ENCODE measurements around the gene FAM219A. TPM values are rescaled to one million over a fixed set of nuclear protein-coding genes. Genes with fewer than 3 reads are reported as not detected.

The FAM219A gene
- total RNA-seq, 4 donors from 2014 or later = 12.6 to 19.2 (median 17.0) TPM

DNA sequence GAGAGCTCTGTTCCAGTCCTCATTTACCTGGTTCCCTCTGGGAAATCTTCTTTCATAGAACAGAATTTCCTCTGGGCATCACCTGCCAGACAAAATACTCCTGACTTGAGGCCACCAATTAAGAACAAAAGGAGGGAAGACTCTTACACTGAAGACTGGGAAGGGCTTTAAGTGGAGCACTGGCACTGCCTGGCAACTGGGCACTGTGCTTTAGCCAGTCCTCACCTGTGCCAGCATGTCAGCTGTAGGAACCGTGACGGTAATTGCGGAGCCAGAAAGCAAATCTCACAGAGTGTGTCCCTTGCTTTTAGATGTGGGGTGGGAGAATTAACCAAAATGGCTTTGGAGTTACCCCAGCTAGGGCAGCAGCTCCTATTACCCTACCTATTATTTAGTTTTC, 40.6 kb downstream of the FAM219A start:
- Histone ChIP-seq H3K4me3 (no peak overlapping the region), H3K27ac (replicated peaks in 1 of 4) (no peak overlapping the region), H3K36me3 (peaks cover 0 to 16% (median 2%) of the 10 kb centered on the region in 4 donors), H3K27me3 (no peaks in the 10 kb centered on the region), H3K4me1 (peaks cover 0 to 8% (median 0%) of the 10 kb centered on the region in 4 donors), H3K9me3 (no peaks in the 10 kb centered on the region)
- TF ChIP-seq EP300 (IDR thresholded peaks at IDR 0.05) (no peak), POLR2AphosphoS5 (IDR thresholded peaks at IDR 0.05) (no peak), CTCF (IDR thresholded peaks at IDR 0.05) (no peak), POLR2A (IDR thresholded peaks at IDR 0.05; ENCODE audit: low read depth) (no peak)
- DNase-seq (ENCODE audit: extremely low spot score) = no peak
- WGBS = 97% methylated on average over 3 of the region's 3 CpGs
- intact Hi-C loops (cut with DNase I) = no loop called here

DNA sequence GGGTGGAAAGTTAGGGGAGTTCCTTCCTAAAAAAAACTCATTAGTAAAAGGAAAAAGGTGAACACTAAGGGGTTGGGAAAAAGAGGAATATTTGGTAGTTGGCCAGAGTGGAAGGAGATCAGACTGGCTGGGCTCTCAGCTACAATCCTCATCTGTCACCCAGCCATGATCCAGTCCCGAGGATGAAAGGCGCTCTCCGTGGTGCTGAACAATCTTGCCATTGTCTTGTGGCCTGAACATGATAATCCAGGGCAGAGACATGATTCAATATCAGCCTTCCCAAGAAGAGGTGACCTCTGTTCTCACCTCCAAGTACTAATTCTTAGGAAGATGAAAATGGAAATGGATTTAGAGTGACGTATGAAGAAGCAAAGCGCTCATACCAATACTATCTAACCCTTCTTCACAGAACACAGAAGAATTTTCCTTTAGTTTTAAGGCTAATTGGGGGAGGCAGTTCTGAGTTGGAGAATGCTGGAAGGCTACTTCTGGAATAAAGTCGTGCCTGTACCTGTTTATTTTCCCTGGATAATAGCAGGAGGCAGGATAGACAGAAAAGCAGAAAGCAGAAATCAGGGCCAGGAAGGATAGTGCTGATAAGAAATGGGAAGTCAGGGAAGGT, 45.0 kb downstream of the FAM219A start:
- H3K9me3 ChIP-seq = no peaks in the 10 kb centered on the region
- no peaks in the 10 kb centered on the region for H3K4me1 ChIP-seq
- DNase-seq (ENCODE audit: extremely low spot score) = no peak
- no peak overlapping the region for H3K4me3 ChIP-seq
- H3K27ac ChIP-seq (replicated peaks in 1 of 4) = no peak overlapping the region
- H3K36me3 ChIP-seq = peaks cover 0 to 4% (median 0%) of the 10 kb centered on the region in 4 donors
- no peaks in the 10 kb centered on the region for H3K27me3 ChIP-seq
- TF ChIP-seq POLR2A (IDR thresholded peaks at IDR 0.05; ENCODE audit: low read depth) (no peak), POLR2AphosphoS5 (IDR thresholded peaks at IDR 0.05) (no peak), EP300 (IDR thresholded peaks at IDR 0.05) (no peak), CTCF (IDR thresholded peaks at IDR 0.05) (no peak)
- WGBS = 19% methylated on average over 6 of the region's 6 CpGs
- intact Hi-C loops (cut with DNase I) = no loop called here

- Histone ChIP-seq H3K9me3 (no peaks in the 10 kb centered on the region), H3K4me1 (no peaks in the 10 kb centered on the region), H3K4me3 (no peak overlapping the region), H3K36me3 (peaks cover 0 to 4% (median 0%) of the 10 kb centered on the region in 4 donors), H3K27me3 (no peaks in the 10 kb centered on the region), H3K27ac (replicated peaks in 1 of 4) (no peak overlapping the region)
- TF ChIP-seq CTCF (IDR thresholded peaks at IDR 0.05) (no peak), POLR2A (IDR thresholded peaks at IDR 0.05; ENCODE audit: low read depth) (no peak), EP300 (IDR thresholded peaks at IDR 0.05) (no peak), POLR2AphosphoS5 (IDR thresholded peaks at IDR 0.05) (no peak)
- intact Hi-C loops (cut with DNase I) = no loop called here
- 93% methylated on average over 1 of the region's 1 CpG for WGBS
- DNase-seq (ENCODE audit: extremely low spot score) = no peak
These were observed 46.0 kb downstream of the FAM219A start for GRCh38 chr9:34412336-34412735.

DNA sequence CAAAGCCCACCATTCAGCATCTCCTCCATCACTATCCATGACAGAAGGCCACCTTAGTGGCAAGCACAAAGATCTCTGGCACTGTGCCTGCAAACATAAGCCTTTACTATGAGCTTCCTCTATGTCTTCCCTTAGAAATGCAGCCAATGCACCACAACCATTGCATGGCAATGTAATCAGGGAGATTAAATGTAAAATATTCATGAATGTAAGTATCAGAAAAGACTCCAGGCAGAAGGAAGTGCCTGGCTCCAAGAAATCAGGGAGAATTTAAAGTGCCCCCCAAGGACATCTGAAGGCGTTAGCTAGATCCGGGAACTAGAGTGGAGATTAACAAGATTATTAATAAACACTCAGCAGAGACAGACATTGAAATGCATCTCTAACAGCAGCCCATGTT, 49.2 kb downstream of the FAM219A start:
- 79% methylated on average over 2 of the region's 2 CpGs for WGBS

More for the DNA sequence above, 49.2 kb downstream of the FAM219A start:
- no peaks in the 10 kb centered on the region for H3K27me3 ChIP-seq
- no peak overlapping the region for H3K4me3 ChIP-seq
- TF ChIP-seq POLR2AphosphoS5 (IDR thresholded peaks at IDR 0.05) = no peak
- no peak for TF ChIP-seq CTCF (IDR thresholded peaks at IDR 0.05)
- no peak for TF ChIP-seq EP300 (IDR thresholded peaks at IDR 0.05)
- TF ChIP-seq POLR2A (IDR thresholded peaks at IDR 0.05; ENCODE audit: low read depth) = no peak
- peaks cover 0 to 23% (median 19%) of the 10 kb centered on the region in 4 donors for H3K36me3 ChIP-seq
- H3K27ac ChIP-seq (replicated peaks in 1 of 4) = no peak overlapping the region
- H3K4me1 ChIP-seq = no peaks in the 10 kb centered on the region
- H3K9me3 ChIP-seq = no peaks in the 10 kb centered on the region
- no peak for DNase-seq (ENCODE audit: extremely low spot score)
- intact Hi-C loops (cut with DNase I) = no loop called here

Measured in esophagus muscularis mucosa (tissue), 4 donors.